ENCODE results near the gene RFFL.

RFFL gene

DNA sequence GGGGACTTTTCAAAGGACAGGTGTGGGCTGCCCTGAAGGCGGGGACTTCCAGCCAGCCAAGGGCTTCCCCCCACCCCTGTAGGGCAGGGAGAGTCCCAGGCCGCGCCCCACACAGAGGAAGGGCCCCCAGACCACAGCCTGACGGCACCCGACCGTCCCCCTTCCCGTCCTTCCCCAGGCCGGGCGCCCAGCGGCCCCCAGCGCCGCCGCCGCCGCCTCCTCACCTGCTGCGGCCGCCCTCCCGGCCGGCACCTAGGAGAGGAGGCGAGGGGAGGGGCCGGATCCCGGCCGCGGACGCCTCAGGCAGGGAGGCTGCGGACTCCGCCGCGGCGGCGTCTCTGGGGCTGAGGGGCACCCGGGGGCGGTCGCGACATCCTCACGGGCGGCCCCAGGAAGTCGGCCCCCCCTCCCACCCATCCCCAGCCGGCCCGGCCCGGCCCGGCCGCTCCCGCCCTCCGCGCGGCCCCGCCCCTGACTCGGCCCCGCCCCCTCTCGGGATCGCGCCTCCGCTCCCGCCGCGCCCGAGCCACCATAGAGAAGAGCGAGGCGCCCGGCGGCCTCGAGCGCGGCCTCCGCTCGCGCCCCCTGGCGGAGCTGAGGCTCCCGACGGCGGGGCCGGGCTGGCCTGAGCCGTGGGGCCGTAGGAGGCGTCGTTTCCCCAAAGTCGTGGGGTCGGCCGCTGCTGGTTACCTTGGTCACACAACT lies 25.5 kb upstream of the RFFL start:
- peak overlapping the region; percentile 69 for H3K4me3 ChIP-seq (replicated peaks; ENCODE audit: low read depth, low read length)
- peak; percentile 91 for DNase-seq (ENCODE audit: extremely low read depth, insufficient read length)
- TF ChIP-seq, protein P1, sequence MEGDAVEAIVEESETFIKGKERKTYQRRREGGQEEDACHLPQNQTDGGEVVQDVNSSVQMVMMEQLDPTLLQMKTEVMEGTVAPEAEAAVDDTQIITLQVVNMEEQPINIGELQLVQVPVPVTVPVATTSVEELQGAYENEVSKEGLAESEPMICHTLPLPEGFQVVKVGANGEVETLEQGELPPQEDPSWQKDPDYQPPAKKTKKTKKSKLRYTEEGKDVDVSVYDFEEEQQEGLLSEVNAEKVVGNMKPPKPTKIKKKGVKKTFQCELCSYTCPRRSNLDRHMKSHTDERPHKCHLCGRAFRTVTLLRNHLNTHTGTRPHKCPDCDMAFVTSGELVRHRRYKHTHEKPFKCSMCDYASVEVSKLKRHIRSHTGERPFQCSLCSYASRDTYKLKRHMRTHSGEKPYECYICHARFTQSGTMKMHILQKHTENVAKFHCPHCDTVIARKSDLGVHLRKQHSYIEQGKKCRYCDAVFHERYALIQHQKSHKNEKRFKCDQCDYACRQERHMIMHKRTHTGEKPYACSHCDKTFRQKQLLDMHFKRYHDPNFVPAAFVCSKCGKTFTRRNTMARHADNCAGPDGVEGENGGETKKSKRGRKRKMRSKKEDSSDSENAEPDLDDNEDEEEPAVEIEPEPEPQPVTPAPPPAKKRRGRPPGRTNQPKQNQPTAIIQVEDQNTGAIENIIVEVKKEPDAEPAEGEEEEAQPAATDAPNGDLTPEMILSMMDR (IDR thresholded peaks at IDR 0.05; ENCODE audit: insufficient read depth, low read length, poor library complexity, severe bottlenecking), result peak; percentile 50
- no peaks in the 10 kb centered on the region for H3K36me3 ChIP-seq (ENCODE audit: control insufficient read depth, insufficient read depth, low read length)
- H3K27me3 ChIP-seq (replicated peaks; ENCODE audit: control insufficient read depth, insufficient read depth, low read length), result no peaks in the 10 kb centered on the region

- H3K27me3 ChIP-seq (replicated peaks; ENCODE audit: control insufficient read depth, insufficient read depth, low read length), result no peaks in the 10 kb centered on the region
- peak overlapping the region; percentile 69 for H3K4me3 ChIP-seq (replicated peaks; ENCODE audit: low read depth, low read length)
- DNase-seq (ENCODE audit: extremely low read depth, insufficient read length), result no peak
- no peaks in the 10 kb centered on the region for H3K36me3 ChIP-seq (ENCODE audit: control insufficient read depth, insufficient read depth, low read length)
- TF ChIP-seq, protein P1 (IDR thresholded peaks at IDR 0.05; ENCODE audit: insufficient read depth, low read length, poor library complexity, severe bottlenecking), result no peak
These were observed 24.9 kb upstream of the RFFL start for GRCh38 chr17:35088356-35088880.

DNA sequence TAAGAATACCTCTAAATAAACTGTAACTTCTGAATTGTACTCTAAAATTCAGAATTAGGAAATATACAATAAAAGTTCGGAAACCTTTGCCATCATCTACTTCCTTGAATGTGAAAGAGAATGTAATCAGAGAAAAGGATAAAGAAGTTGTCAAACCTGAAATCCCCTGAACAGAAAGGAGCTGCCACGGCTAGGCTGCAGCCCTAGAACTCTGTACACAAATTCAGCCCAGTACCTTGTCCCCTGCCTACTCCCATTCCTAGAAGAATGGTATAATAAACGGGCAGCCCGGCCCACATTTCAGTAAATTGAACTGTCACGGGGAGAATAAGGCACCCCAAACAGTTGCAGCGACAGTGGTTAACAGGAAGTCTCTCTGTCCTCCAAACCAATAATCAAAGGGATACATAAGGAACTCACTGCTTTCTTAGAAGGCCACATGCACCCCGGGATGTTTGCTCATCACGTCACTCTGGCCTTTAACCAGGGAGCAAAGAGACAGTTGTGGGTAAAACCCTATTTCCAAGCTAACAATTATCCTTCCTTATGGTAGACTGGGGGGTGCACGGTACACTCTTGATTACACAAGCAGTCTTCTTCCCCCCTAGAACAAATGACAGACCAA lies 24.3 kb upstream of the RFFL start:
- no peak for DNase-seq (ENCODE audit: extremely low read depth, insufficient read length)
- TF ChIP-seq, protein P1 (IDR thresholded peaks at IDR 0.05; ENCODE audit: insufficient read depth, low read length, poor library complexity, severe bottlenecking), result no peak
- Histone ChIP-seq H3K27me3 (replicated peaks; ENCODE audit: control insufficient read depth, insufficient read depth, low read length) (no peaks in the 10 kb centered on the region), H3K4me3 (replicated peaks; ENCODE audit: low read depth, low read length) (peak overlapping the region; percentile 69), H3K36me3 (ENCODE audit: control insufficient read depth, insufficient read depth, low read length) (no peaks in the 10 kb centered on the region)

- H3K4me3 ChIP-seq (replicated peaks; ENCODE audit: low read depth, low read length), result peak overlapping the region; percentile 69
- TF ChIP-seq, protein P1 (IDR thresholded peaks at IDR 0.05; ENCODE audit: insufficient read depth, low read length, poor library complexity, severe bottlenecking), result no peak
- no peak for DNase-seq (ENCODE audit: extremely low read depth, insufficient read length)
- H3K36me3 ChIP-seq (ENCODE audit: control insufficient read depth, insufficient read depth, low read length), result no peaks in the 10 kb centered on the region
- no peaks in the 10 kb centered on the region for H3K27me3 ChIP-seq (replicated peaks; ENCODE audit: control insufficient read depth, insufficient read depth, low read length)
These were observed 23.5 kb upstream of the RFFL start for GRCh38 chr17:35086931-35087573.

GRCh38 chr17:35086164-35086563 lies 22.7 kb upstream of the RFFL start:
- Histone ChIP-seq H3K4me3 (replicated peaks; ENCODE audit: low read depth, low read length) (peak overlapping the region; percentile 25; the same call in 1 of the 2 replicates), H3K27me3 (replicated peaks; ENCODE audit: control insufficient read depth, insufficient read depth, low read length) (no peaks in the 10 kb centered on the region), H3K36me3 (ENCODE audit: control insufficient read depth, insufficient read depth, low read length) (no peaks in the 10 kb centered on the region)
- no peak for DNase-seq (ENCODE audit: extremely low read depth, insufficient read length)
- TF ChIP-seq, protein P1 (IDR thresholded peaks at IDR 0.05; ENCODE audit: insufficient read depth, low read length, poor library complexity, severe bottlenecking), result no peak

Data from GM06990 (cell line).